DND-41 (cell line): ENCODE measurements around the gene TMEM94.

Source experiments
- ATAC-seq: fragments of 200-7000 bp; cut with Tn5 transposase; 3 replicates; pipeline ENCODE4 v1.9.1; 2021; ENCODE audit warnings: low read depth; ENCODE audit not compliant: insufficient read depth
- DNase-seq: peaks from one replicate; pipeline ENCODE4 v3.0.0-alpha.2; 2020
- H2AFZ ChIP-seq: 2 replicates; pipeline ENCODE4 v1.6.0; 2012; ENCODE audit warnings: low read depth, low read length
- H3K27ac ChIP-seq: 2 replicates; pipeline ENCODE4 v1.5.1; 2012; ENCODE audit warnings: low read length, inconsistent platforms
- H3K27me3 ChIP-seq: fragments of 200-600 bp; sonication (generic); 2 replicates; pipeline ENCODE4 v1.6.0; 2012; ENCODE audit warnings: low read length, mild to moderate bottlenecking, inconsistent platforms; ENCODE audit not compliant: insufficient read depth, poor library complexity
- H3K36me3 ChIP-seq: 2 replicates; pipeline ENCODE4 v1.5.1; 2012; ENCODE audit warnings: low read length, inconsistent platforms; ENCODE audit not compliant: insufficient read depth
- H3K4me1 ChIP-seq: 2 replicates; pipeline ENCODE4 v1.5.1; 2012; ENCODE audit warnings: mild to moderate bottlenecking, low read length; ENCODE audit not compliant: insufficient read depth
- H3K4me2 ChIP-seq: 2 replicates; pipeline ENCODE4 v1.6.0; 2012; ENCODE audit warnings: mild to moderate bottlenecking, moderate library complexity, low read length, inconsistent platforms; ENCODE audit not compliant: insufficient read depth
- H3K4me3 ChIP-seq, 2 experiments: fragments of 200-600 bp in 1 of 2; shearing (Covaris generic) in 1 of 2; 2 replicates each; pipeline ENCODE4 v1.5.1; 2012 to 2016; ENCODE audit warnings: inconsistent platforms in 2 of 2, low read length in 2 of 2, mild to moderate bottlenecking in 2 of 2, low read depth in 1 of 2, moderate library complexity in 1 of 2
- H3K79me2 ChIP-seq: 2 replicates; pipeline ENCODE4 v1.6.0; 2012; ENCODE audit warnings: low read length, inconsistent platforms; ENCODE audit not compliant: insufficient read depth
- H3K9ac ChIP-seq: 2 replicates; pipeline ENCODE4 v1.6.0; 2012; ENCODE audit warnings: low read depth, mild to moderate bottlenecking, inconsistent platforms, low read length, moderate library complexity
- H3K9me3 ChIP-seq: 2 replicates; pipeline ENCODE4 v1.5.1; 2012; ENCODE audit warnings: low read length, moderate library complexity, mild to moderate bottlenecking, inconsistent platforms; ENCODE audit not compliant: insufficient read depth, severe bottlenecking
- H4K20me1 ChIP-seq: 2 replicates; pipeline ENCODE4 v1.6.0; 2012; ENCODE audit warnings: low read length; ENCODE audit not compliant: insufficient read depth
- CTCF ChIP-seq: IDR thresholded peaks from 2 replicates; pipeline ENCODE4 v1.5.1; 2012; ENCODE audit warnings: borderline replicate concordance, low read length, moderate library complexity, mild to moderate bottlenecking; ENCODE audit not compliant: poor library complexity, severe bottlenecking; ENCODE audit errors: extremely low read depth
- EZH2 ChIP-seq: IDR thresholded peaks from 3 replicates; pipeline ENCODE4 v1.6.1; 2012; ENCODE audit warnings: borderline replicate concordance, low read depth, mild to moderate bottlenecking, moderate library complexity, low read length, inconsistent platforms; ENCODE audit not compliant: severe bottlenecking

TMEM94 gene

GRCh38 chr17:75515496-75516254, 59.2 kb downstream of the TMEM94 start, which contains the start of gene CASKIN2:
TSS of gene CASKIN2 (minus strand) at chr17:75515537. CDS start at chr17:75513804, 1,733 bp downstream.
- peak; percentile 68 for ATAC-seq
- Histone ChIP-seq H4K20me1 (peaks cover 32% of the 10 kb centered on the region), H3K9me3 (no peaks in the 10 kb centered on the region), H3K27me3 (no peaks in the 10 kb centered on the region), H3K4me1 (peaks cover 53% of the 10 kb centered on the region), H3K27ac (peak within 1 kb of the TSS; percentile 66), H3K79me2 (peaks cover 41% of the 10 kb centered on the region), H3K4me3 (peak within 1 kb of the TSS; percentile 62 to 67; a peak in 3 of 4 replicates), H3K9ac (peak within 1 kb of the TSS; percentile 79), H2AFZ (peak within 1 kb of the TSS; percentile 74), H3K36me3 (peaks cover 45% of the 10 kb centered on the region), H3K4me2 (peak within 1 kb of the TSS; percentile 92)
- peak; percentile 91 for DNase-seq
- peak; percentile 99 for TF ChIP-seq CTCF
- TF ChIP-seq EZH2: no peak

- Histone ChIP-seq H3K27me3 (no peaks in the 10 kb centered on the region), H3K36me3 (peaks cover 48% of the 10 kb centered on the region), H3K9me3 (no peaks in the 10 kb centered on the region), H2AFZ (peak within 1 kb of the TSS; percentile 86), H3K4me1 (peaks cover 53% of the 10 kb centered on the region), H3K4me2 (peak within 1 kb of the TSS; percentile 92), H3K4me3 (peak within 1 kb of the TSS; percentile 67 to 88), H3K79me2 (peaks cover 41% of the 10 kb centered on the region), H4K20me1 (peaks cover 32% of the 10 kb centered on the region), H3K27ac (peak within 1 kb of the TSS; percentile 66), H3K9ac (peak within 1 kb of the TSS; percentile 79)
- peak; percentile 96 for DNase-seq
- no peak for TF ChIP-seq EZH2
- TF ChIP-seq CTCF: no peak
- peak; percentile 82 for ATAC-seq
Observed at GRCh38 chr17:75516255-75516618, 59.8 kb downstream of the TMEM94 start, which contains the start of gene TSEN54. TSS of gene TSEN54 (plus strand) at chr17:75516528. CDS start at chr17:75516561, 33 bp downstream.

GRCh38 chr17:75516619-75517296, 60.3 kb downstream of the TMEM94 start:
- ATAC-seq (peak; percentile 23; the same call in 1 of the 3 replicates), DNase-seq (peak; percentile 55)
- Histone ChIP-seq H3K36me3 (peaks cover 50% of the 10 kb centered on the region), H3K9ac (peak overlapping the region; percentile 79), H4K20me1 (peaks cover 29% of the 10 kb centered on the region), H3K4me2 (peak overlapping the region; percentile 92), H3K79me2 (peaks cover 41% of the 10 kb centered on the region), H3K9me3 (no peaks in the 10 kb centered on the region), H2AFZ (peak overlapping the region; percentile 86), H3K27me3 (no peaks in the 10 kb centered on the region), H3K27ac (peak overlapping the region; percentile 60), H3K4me1 (peaks cover 50% of the 10 kb centered on the region), H3K4me3 (peak overlapping the region; percentile 67 to 88)
- TF ChIP-seq CTCF: no peak
- no peak for TF ChIP-seq EZH2
